ENCODE data around the gene PPP2R5C.

Gene PPP2R5C

DNA sequence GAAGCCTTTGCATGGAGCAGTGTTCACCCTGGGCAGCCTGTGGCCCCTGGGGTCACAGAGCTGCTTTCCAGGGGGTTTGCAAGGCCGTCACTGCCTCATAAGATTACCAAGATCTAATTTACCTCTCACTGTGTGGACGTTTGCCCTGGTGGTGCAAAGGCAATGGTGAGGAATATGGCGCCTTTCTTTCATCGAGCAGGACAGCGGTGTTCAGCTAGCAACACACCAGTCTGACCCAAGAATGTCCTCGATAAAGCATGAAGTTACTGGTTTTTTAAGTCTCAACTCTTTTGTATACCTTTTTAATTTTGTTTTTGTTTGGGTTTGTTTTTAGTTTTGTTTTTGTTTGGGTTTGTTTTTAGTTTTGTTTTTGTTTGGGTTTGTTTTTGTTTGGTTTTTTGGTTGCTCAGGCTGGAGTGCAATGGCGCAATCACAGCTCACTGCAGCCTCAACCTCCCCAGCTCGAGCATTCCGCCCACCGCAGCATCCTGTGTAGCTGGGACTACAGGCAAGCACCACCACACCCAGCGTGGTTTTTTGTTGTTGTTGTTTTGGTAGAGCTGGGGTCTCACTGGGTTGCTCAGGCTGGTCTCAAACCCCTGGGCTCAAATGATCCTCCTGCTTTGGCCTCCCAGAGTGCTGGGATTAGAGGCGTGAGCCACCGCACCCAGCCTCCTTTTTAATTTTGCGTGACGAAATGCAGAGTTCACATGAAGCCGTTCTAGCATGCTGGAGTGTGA is 57.9 kb downstream of the PPP2R5C start:
- DNase-seq: no peak

- no peak for DNase-seq
Measured at GRCh38 chr14:101820283-101820798, 58.8 kb downstream of the PPP2R5C start.

- DNase-seq: no peak
Measured at GRCh38 chr14:101821528-101821927, 60.0 kb downstream of the PPP2R5C start.

DNA sequence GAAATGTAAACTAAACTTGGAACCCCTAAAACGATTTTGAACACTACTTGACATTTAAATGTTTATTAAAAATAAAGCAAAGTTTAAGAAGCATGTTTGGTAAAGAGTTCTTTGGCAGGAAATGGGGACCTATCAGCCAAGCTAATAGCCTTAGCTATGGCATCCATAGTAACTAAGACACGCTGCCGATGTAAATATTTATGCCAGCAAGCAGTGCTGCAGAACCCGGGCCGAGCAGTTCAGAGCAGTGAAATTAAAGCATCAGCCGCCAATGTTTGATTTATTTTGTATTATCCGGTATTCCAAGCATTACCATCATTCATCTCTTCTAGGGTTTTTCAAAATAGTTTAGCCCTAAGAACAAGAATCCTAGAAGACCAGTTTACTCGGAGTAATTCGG is 61.6 kb downstream of the PPP2R5C start:
- DNase-seq: no peak

DNA sequence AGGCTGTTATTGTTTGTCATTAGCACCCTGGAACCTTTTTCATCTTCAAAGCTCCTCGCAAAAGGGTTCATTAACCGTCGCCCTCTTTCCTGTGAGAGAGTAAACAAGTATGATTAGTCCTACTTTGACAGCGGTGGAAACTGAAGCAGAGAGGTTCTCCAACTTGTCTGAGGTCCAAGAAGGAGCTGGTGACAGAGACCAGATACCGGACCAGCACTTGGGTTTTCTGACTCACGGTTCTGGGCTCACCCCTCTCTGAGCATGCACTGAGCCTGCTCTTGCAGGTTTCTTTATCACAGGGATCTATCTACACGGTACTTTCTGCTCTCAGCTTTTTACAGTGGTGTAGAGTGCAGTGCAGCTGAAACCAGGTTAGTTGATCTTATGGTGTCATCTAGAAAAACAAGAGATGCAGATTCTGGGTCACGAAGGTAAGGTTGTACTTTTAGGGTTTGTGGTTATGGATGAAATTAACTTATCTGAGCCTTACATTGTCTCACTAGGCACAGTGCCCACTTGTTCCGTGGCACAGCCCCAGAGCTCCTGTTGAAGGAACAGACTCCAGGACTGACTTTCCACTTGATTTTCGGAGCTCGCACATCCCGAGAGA is 62.1 kb downstream of the PPP2R5C start:
- no peak for DNase-seq

GRCh38 chr14:101824339-101824727 is 62.8 kb downstream of the PPP2R5C start:
- DNase-seq: no peak

GRCh38 chr14:101825797-101826196 is 64.3 kb downstream of the PPP2R5C start:
- no peak for DNase-seq

DNA sequence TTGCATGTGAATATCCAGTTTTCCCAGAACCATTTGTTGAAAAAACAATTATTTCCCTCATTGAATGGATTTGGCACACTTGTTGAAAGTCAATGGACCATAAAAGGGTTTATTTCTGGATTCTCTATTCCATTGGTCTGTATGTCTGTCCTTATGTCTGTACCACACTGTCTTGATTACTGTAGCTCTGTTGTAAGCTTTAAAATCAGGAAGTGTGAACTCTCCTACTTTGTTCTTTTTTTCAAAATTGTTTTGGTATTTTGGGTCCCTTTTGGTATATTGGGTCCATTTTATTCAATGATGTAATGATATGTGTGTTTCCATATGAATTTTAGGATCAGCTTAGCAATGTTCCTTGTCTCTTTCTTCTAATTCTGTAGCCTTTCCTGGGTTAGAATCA is 64.8 kb downstream of the PPP2R5C start:
- no peak for DNase-seq

DNA sequence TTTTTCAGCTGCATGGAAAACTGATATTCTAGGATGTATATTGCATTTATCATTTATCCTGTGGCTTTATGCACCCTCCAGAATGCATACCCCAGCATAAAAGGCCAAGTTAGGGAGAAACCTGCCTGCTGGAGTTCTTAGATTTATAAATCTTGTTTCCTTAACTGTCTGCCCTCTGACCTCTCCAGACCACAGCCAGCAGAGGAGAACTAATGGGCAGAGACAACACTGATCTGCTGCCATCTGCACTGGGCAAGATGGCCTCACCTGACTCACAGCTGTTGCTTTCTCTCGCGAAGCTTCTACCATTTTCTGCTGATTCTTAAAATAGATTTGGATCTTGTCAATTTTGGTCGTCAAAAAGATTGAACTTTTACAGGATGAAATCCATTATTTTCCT is 65.8 kb downstream of the PPP2R5C start:
- no peak for DNase-seq

- DNase-seq: no peak
Measured at GRCh38 chr14:101828046-101828445, 66.5 kb downstream of the PPP2R5C start.

- no peak for DNase-seq
Measured at GRCh38 chr14:101830271-101830670, 68.8 kb downstream of the PPP2R5C start.

- DNase-seq: no peak
Measured at GRCh38 chr14:101833045-101833444, 71.5 kb downstream of the PPP2R5C start.

GRCh38 chr14:101834397-101834796 is 72.9 kb downstream of the PPP2R5C start:
- no peak for DNase-seq

- no peak for DNase-seq
Measured at GRCh38 chr14:101834800-101835547, 73.5 kb downstream of the PPP2R5C start.

- no peak for DNase-seq
Measured at GRCh38 chr14:101835566-101835965, 74.1 kb downstream of the PPP2R5C start.

- DNase-seq: no peak
Measured at GRCh38 chr14:101836135-101836534, 74.6 kb downstream of the PPP2R5C start.

- DNase-seq: no peak
Measured at GRCh38 chr14:101838476-101838875, 77.0 kb downstream of the PPP2R5C start.

GRCh38 chr14:101839236-101839635 is 77.7 kb downstream of the PPP2R5C start:
- no peak for DNase-seq

GRCh38 chr14:101839661-101840060 is 78.2 kb downstream of the PPP2R5C start:
- DNase-seq: no peak

DNA sequence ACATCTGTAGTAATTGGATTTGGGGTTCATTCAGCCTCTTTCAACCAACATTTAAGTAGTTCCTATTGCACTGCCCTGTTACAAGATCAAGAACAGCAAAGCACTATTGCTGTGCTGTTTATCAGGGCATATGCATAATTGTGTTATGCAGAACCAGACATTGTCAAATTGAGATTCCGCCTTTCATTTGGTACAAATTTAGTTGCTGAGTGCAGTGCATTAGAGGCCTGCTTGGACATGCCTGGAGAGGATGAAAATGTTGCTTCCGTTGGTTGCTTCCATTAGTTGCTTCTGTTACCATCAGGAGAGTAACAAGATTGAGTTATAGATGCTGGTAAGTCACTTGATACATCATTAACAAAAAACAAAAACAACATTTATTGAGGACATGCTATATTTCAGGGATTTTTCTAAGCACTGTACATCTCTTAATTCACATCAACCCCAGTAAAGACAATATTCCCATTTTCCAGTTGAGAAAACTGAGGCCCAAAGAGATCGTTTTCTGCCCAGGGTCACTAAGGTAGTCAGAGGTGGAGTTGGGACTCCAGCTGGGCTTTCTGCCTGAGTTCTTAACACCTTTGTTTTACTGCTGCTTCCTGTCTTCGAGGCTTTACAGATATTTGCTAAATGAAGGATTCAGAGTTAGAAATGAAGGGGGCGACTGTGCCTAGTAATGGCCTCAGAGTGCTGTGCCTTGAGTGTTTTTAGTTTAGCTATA is 79.3 kb downstream of the PPP2R5C start:
- no peak for DNase-seq

GRCh38 chr14:101843038-101843437 is 81.5 kb downstream of the PPP2R5C start:
- DNase-seq: no peak

- no peak for DNase-seq
Measured at GRCh38 chr14:101843665-101844064, 82.2 kb downstream of the PPP2R5C start.

GRCh38 chr14:101844219-101844618 is 82.7 kb downstream of the PPP2R5C start:
- DNase-seq: no peak
